AG09319 (cell line): Measurements from ENCODE around the gene CD2BP2.

Experiments used
- DNase-seq: peaks from one replicate; pipeline ENCODE4 v3.0.0-alpha.2; 2010; ENCODE audit warnings: low read depth; ENCODE audit errors: extremely low read depth
- CTCF ChIP-seq: IDR thresholded peaks from 2 replicates; pipeline ENCODE4 v1.5.1; 2011; ENCODE audit warnings: low read depth, mild to moderate bottlenecking, inconsistent platforms, low read length, moderate library complexity

CD2BP2 gene

GRCh38 chr16:30376461-30376902, 21.4 kb upstream of the CD2BP2 start:
- TF ChIP-seq CTCF: no peak
- no peak for DNase-seq

GRCh38 chr16:30375864-30376263, 20.8 kb upstream of the CD2BP2 start:
- DNase-seq: no peak

GRCh38 chr16:30374538-30374937, 19.4 kb upstream of the CD2BP2 start, which contains the start of gene MYL11:
MYL11 (plus strand) TSS chr16:30374802; CDS start chr16:30374858, 56 bp downstream.
- no peak for TF ChIP-seq CTCF

More at GRCh38 chr16:30375864-30376263, 20.8 kb upstream of the CD2BP2 start:
- no peak for TF ChIP-seq CTCF

GRCh38 chr16:30372725-30373124, 17.6 kb upstream of the CD2BP2 start:
- no peak for DNase-seq
- TF ChIP-seq CTCF: no peak

More at GRCh38 chr16:30374538-30374937, 19.4 kb upstream of the CD2BP2 start, which contains the start of gene MYL11:
- DNase-seq: no peak

GRCh38 chr16:30372038-30372712, 17.1 kb upstream of the CD2BP2 start:
- TF ChIP-seq CTCF: no peak
- no peak for DNase-seq

GRCh38 chr16:30371248-30371816, 16.2 kb upstream of the CD2BP2 start:
- no peak for DNase-seq
- TF ChIP-seq CTCF: no peak

GRCh38 chr16:30370456-30371247, 15.5 kb upstream of the CD2BP2 start, which contains the start of gene TBC1D10B:
TBC1D10B (minus strand) TSS chr16:30370494; CDS start chr16:30370183, 311 bp downstream.
- TF ChIP-seq CTCF: peak; percentile 14
- peak; percentile 100 for DNase-seq
